ENCODE data around the gene PKIG.

PKIG gene

DNA sequence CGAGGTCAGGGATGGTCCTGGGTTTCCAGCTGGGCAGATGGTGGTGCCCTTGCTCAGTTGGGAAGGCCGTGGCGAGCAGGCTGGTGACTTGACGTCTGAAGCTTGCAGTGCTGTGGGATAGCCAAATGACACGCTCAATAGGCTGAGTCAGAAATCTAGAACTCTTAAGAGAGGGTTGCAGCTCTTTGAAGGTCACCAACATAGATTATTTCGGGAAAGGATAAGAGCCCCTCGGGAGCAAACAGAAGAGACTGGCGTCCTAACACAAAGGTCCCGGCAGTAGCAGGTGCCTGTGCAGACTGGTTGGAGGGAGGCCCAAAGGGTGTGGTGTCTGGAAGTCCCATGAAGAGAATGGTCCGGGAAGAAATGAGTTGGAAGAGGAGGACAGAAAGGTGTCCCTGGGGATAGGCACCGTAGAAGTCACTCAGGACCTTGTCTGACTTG, 18.4 kb downstream of the PKIG start:
- no peaks in the 10 kb centered on the region for H3K27me3 ChIP-seq (ENCODE audit: insufficient read depth, poor library complexity, severe bottlenecking)
- TF ChIP-seq SPI1 (IDR thresholded peaks at IDR 0.05; ENCODE audit: borderline replicate concordance, low read depth) (no peak), POLR2AphosphoS5 (IDR thresholded peaks at IDR 0.05; ENCODE audit: low read depth) (no peak), GABPA (IDR thresholded peaks at IDR 0.05; ENCODE audit: low read depth) (no peak)
- TF ChIP-seq, protein P1, sequence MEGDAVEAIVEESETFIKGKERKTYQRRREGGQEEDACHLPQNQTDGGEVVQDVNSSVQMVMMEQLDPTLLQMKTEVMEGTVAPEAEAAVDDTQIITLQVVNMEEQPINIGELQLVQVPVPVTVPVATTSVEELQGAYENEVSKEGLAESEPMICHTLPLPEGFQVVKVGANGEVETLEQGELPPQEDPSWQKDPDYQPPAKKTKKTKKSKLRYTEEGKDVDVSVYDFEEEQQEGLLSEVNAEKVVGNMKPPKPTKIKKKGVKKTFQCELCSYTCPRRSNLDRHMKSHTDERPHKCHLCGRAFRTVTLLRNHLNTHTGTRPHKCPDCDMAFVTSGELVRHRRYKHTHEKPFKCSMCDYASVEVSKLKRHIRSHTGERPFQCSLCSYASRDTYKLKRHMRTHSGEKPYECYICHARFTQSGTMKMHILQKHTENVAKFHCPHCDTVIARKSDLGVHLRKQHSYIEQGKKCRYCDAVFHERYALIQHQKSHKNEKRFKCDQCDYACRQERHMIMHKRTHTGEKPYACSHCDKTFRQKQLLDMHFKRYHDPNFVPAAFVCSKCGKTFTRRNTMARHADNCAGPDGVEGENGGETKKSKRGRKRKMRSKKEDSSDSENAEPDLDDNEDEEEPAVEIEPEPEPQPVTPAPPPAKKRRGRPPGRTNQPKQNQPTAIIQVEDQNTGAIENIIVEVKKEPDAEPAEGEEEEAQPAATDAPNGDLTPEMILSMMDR (IDR thresholded peaks at IDR 0.05; ENCODE audit: insufficient read depth, low read length): no peak
- TF ChIP-seq, protein P2, sequence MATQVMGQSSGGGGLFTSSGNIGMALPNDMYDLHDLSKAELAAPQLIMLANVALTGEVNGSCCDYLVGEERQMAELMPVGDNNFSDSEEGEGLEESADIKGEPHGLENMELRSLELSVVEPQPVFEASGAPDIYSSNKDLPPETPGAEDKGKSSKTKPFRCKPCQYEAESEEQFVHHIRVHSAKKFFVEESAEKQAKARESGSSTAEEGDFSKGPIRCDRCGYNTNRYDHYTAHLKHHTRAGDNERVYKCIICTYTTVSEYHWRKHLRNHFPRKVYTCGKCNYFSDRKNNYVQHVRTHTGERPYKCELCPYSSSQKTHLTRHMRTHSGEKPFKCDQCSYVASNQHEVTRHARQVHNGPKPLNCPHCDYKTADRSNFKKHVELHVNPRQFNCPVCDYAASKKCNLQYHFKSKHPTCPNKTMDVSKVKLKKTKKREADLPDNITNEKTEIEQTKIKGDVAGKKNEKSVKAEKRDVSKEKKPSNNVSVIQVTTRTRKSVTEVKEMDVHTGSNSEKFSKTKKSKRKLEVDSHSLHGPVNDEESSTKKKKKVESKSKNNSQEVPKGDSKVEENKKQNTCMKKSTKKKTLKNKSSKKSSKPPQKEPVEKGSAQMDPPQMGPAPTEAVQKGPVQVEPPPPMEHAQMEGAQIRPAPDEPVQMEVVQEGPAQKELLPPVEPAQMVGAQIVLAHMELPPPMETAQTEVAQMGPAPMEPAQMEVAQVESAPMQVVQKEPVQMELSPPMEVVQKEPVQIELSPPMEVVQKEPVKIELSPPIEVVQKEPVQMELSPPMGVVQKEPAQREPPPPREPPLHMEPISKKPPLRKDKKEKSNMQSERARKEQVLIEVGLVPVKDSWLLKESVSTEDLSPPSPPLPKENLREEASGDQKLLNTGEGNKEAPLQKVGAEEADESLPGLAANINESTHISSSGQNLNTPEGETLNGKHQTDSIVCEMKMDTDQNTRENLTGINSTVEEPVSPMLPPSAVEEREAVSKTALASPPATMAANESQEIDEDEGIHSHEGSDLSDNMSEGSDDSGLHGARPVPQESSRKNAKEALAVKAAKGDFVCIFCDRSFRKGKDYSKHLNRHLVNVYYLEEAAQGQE (IDR thresholded peaks at IDR 0.05; ENCODE audit: insufficient replicate concordance, low read depth): no peak
- DNase-seq (ENCODE audit: low read depth in 1 of 2, low spot score in 1 of 2): no peak
- no peak overlapping the region for H3K27ac ChIP-seq (replicated peaks)
- no peak overlapping the region for H3K4me3 ChIP-seq (replicated peaks; ENCODE audit: insufficient read depth, low read length)

DNA sequence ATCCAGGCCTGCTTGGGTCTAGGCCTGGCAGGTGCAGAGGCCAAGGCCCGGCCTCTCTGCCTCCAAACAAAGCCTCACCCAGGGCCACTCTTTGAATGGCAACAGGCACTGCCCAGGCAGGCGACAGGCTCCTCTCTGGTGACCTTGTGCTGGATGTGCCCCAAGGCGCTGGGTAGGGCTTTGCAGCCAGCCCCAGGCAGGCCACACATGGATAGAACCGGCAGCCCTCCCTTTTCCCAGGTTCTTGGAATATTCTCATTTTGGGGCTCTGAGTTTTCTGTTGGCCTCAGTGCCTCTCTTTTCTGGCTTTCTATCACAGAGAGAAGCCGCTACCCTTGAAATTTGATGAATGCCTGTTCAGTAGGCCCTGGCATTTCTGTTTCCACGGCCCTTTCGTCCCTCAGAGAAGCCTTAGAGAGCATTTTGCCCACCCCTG, 18.9 kb downstream of the PKIG start:
- no peaks in the 10 kb centered on the region for H3K27me3 ChIP-seq (ENCODE audit: insufficient read depth, poor library complexity, severe bottlenecking)
- H3K4me3 ChIP-seq (replicated peaks; ENCODE audit: insufficient read depth, low read length): no peak overlapping the region
- no peak overlapping the region for H3K27ac ChIP-seq (replicated peaks)
- TF ChIP-seq SPI1 (IDR thresholded peaks at IDR 0.05; ENCODE audit: borderline replicate concordance, low read depth) (no peak), GABPA (IDR thresholded peaks at IDR 0.05; ENCODE audit: low read depth) (no peak), POLR2AphosphoS5 (IDR thresholded peaks at IDR 0.05; ENCODE audit: low read depth) (no peak)
- TF ChIP-seq, protein P1 (IDR thresholded peaks at IDR 0.05; ENCODE audit: insufficient read depth, low read length): no peak
- TF ChIP-seq, protein P2 (IDR thresholded peaks at IDR 0.05; ENCODE audit: insufficient replicate concordance, low read depth): no peak
- DNase-seq (ENCODE audit: low read depth in 1 of 2, low spot score in 1 of 2): no peak

DNA sequence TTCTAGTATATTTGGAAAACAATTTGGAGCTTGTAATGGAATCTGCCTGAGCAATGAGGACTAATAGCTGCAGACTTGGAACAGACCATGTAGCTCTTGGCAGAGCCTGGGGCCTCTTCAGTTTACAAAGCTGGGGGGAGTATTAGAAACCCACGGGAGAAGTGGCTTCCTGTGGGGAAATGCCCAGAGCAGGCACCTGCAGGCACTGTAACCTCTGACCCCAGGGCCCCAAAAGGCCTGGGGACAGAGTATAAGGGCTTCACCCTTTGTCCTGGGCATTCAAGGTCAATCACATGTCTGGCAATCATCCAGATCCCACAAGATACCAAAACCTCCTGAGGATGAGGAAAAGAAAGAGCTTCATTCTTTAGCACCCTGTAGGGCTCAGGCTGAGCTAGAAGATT, 19.4 kb downstream of the PKIG start:
- H3K4me3 ChIP-seq (replicated peaks; ENCODE audit: insufficient read depth, low read length): no peak overlapping the region
- TF ChIP-seq POLR2AphosphoS5 (IDR thresholded peaks at IDR 0.05; ENCODE audit: low read depth): no peak
- no peak for TF ChIP-seq GABPA (IDR thresholded peaks at IDR 0.05; ENCODE audit: low read depth)
- no peak for TF ChIP-seq SPI1 (IDR thresholded peaks at IDR 0.05; ENCODE audit: borderline replicate concordance, low read depth)
- TF ChIP-seq, protein P2 (IDR thresholded peaks at IDR 0.05; ENCODE audit: insufficient replicate concordance, low read depth): no peak
- TF ChIP-seq, protein P1 (IDR thresholded peaks at IDR 0.05; ENCODE audit: insufficient read depth, low read length): no peak
- no peak overlapping the region for H3K27ac ChIP-seq (replicated peaks)
- no peak for DNase-seq (ENCODE audit: low read depth in 1 of 2, low spot score in 1 of 2)
- H3K27me3 ChIP-seq (ENCODE audit: insufficient read depth, poor library complexity, severe bottlenecking): no peaks in the 10 kb centered on the region

All from HL-60 (cell line).